Measurements from ENCODE around the gene SRI. TPM values are rescaled to one million over a fixed set of nuclear protein-coding genes. Genes with fewer than 3 reads are reported as not detected.

Gene SRI
- total RNA-seq, 1 donor from 2014 or later: 114 TPM

DNA sequence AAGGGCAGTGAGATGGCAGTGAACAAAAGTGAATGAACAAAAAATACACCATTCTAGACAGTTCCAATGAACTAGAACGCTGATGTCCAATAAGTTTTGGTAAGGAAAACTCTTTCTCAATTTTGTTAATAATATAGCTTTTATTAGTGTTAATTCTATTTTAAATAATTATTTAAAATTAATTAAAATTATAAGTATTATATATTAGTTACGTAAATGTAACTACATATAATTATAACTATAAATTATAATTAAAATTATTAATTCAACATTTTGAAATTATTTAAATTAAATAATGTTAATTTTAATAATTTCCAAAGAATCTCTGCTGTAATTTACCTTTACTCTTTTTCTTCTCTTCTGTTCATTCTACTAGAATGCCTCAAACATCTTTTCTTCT is 5.4 kb downstream of the SRI start:
- DNase-seq (ENCODE audit: low read depth) (no peak), FAIRE-seq (no peak)
- TF ChIP-seq, protein P1, sequence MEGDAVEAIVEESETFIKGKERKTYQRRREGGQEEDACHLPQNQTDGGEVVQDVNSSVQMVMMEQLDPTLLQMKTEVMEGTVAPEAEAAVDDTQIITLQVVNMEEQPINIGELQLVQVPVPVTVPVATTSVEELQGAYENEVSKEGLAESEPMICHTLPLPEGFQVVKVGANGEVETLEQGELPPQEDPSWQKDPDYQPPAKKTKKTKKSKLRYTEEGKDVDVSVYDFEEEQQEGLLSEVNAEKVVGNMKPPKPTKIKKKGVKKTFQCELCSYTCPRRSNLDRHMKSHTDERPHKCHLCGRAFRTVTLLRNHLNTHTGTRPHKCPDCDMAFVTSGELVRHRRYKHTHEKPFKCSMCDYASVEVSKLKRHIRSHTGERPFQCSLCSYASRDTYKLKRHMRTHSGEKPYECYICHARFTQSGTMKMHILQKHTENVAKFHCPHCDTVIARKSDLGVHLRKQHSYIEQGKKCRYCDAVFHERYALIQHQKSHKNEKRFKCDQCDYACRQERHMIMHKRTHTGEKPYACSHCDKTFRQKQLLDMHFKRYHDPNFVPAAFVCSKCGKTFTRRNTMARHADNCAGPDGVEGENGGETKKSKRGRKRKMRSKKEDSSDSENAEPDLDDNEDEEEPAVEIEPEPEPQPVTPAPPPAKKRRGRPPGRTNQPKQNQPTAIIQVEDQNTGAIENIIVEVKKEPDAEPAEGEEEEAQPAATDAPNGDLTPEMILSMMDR (IDR thresholded peaks at IDR 0.05; ENCODE audit: insufficient read depth, low read length, severe bottlenecking): no peak
- Histone ChIP-seq H3K36me3 (ENCODE audit: control insufficient read depth, insufficient read depth, low read length) (peaks cover 11% of the 10 kb centered on the region), H3K4me3 (ENCODE audit: low read depth, low read length) (no peak overlapping the region), H3K27me3 (ENCODE audit: control insufficient read depth, insufficient read depth, low read length) (no peaks in the 10 kb centered on the region)

DNA sequence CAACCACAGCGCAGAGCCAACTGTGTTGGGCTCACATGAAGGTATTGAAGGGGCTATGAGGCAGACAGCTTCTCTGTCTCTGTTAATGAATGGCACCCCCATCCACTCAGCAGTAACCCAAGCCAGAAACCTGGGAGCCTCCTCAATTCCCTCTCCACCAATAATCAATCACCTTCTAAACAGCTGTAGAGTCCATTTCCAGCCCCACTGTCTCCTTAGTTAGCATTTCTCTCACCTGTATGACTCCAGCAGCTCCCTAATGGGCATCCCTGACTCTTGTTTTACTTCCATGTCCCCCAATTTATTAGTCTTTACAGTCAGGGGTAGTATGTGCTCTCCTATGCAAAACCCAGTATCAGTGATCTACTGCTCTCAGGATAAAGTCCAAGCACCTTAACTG is 6.9 kb downstream of the SRI start:
- TF ChIP-seq, protein P1 (IDR thresholded peaks at IDR 0.05; ENCODE audit: insufficient read depth, low read length, severe bottlenecking): no peak
- no peak for DNase-seq (ENCODE audit: low read depth)
- no peak overlapping the region for H3K4me3 ChIP-seq (ENCODE audit: low read depth, low read length)
- peaks cover 19% of the 10 kb centered on the region for H3K36me3 ChIP-seq (ENCODE audit: control insufficient read depth, insufficient read depth, low read length)
- FAIRE-seq: no peak
- H3K27me3 ChIP-seq (ENCODE audit: control insufficient read depth, insufficient read depth, low read length): no peaks in the 10 kb centered on the region

DNA sequence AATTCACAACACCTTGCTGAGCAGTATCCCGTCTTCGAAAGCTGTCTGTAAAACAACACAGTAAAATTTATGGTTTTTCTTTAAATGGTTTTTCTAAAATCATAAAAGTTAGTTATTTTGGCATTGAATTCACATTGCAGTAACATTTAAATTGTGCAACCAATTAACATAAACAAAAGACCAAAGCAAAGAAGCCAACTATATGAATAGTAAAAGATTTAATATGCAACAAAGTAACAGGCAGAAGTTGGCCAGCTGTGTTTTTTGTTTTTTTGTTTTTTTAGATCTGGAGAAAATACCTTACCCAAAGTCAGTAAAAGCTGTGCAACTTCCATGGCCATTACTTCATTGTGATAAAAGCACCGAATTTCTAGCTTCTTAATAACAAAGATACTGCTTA is 11.3 kb downstream of the SRI start:
- FAIRE-seq (no peak), DNase-seq (ENCODE audit: low read depth) (no peak)
- Histone ChIP-seq H3K36me3 (ENCODE audit: control insufficient read depth, insufficient read depth, low read length) (peaks cover 12% of the 10 kb centered on the region), H3K4me3 (ENCODE audit: low read depth, low read length) (no peak overlapping the region), H3K27me3 (ENCODE audit: control insufficient read depth, insufficient read depth, low read length) (no peaks in the 10 kb centered on the region)
- TF ChIP-seq, protein P1 (IDR thresholded peaks at IDR 0.05; ENCODE audit: insufficient read depth, low read length, severe bottlenecking): no peak

DNA sequence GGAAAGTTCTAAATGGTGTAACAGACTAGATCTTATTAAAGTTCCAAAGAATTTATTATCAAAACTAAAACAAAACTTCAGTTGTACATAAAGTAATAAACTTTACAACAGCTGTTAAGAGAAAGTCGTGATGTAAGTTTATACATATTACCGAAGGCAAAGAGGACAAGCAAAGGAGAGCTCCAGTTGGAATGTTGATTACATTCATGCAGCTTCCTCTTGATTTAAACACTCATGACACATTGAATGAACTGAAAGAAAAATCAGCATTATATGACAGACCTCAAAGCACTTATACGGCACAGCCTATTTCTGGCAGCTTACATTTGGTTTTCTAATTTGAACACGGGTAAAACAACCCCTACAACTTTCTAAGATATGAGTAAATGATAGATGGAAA is 13.6 kb downstream of the SRI start:
- FAIRE-seq (no peak), DNase-seq (ENCODE audit: low read depth) (no peak)
- TF ChIP-seq, protein P1 (IDR thresholded peaks at IDR 0.05; ENCODE audit: insufficient read depth, low read length, severe bottlenecking): no peak
- Histone ChIP-seq H3K4me3 (ENCODE audit: low read depth, low read length) (no peak overlapping the region), H3K27me3 (ENCODE audit: control insufficient read depth, insufficient read depth, low read length) (no peaks in the 10 kb centered on the region), H3K36me3 (ENCODE audit: control insufficient read depth, insufficient read depth, low read length) (peaks cover 10% of the 10 kb centered on the region)

DNA sequence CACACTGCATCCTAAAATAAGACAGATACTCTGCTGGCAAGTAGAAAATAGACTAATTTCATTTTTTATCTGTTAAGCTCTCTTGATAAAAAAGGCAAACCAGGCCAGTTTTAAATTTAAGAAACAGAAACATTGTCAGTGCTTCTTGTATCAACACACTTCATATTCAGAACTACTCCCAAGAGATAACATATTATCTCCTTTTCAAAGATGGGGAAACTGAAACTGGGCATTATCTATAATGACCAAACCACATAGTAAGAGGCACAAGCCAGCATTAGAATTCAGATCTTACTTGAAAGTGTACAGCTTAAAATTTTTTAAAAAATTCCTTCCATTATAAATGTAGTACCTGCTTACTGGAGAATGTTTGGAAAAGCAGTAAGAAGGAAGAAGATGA is 14.7 kb downstream of the SRI start:
- FAIRE-seq: no peak
- H3K27me3 ChIP-seq (ENCODE audit: control insufficient read depth, insufficient read depth, low read length): no peaks in the 10 kb centered on the region
- TF ChIP-seq, protein P1 (IDR thresholded peaks at IDR 0.05; ENCODE audit: insufficient read depth, low read length, severe bottlenecking): no peak
- no peak for DNase-seq (ENCODE audit: low read depth)
- H3K36me3 ChIP-seq (ENCODE audit: control insufficient read depth, insufficient read depth, low read length): peaks cover 10% of the 10 kb centered on the region
- H3K4me3 ChIP-seq (ENCODE audit: low read depth, low read length): no peak overlapping the region

DNA sequence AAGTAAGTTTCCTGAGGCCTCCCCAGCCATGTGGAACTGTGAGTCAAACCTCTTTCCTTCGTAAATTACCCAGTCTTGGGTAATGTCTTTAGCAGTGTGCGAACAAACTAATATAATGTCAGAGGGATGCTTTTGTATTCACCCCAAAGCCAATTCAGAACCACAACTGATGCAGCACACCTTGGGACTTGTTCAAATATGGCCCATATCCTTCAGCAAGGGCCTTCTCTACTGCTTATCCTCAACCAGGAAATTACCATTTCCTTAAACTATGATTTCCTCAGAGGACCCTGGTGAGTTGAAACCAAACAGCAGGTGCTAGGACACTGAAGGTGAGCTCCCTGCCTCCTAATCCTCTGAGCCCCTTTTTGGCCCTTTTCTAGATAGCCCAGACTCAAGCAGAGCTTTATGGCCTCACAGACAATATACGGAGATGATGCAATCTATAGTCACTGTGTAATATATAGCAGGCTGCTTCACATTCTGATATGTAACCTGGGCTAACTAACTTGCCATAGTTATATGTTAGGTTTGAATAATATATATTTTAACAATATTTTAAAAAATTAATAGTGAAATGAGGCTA is 15.2 kb downstream of the SRI start:
- TF ChIP-seq, protein P1 (IDR thresholded peaks at IDR 0.05; ENCODE audit: insufficient read depth, low read length, severe bottlenecking): no peak
- Histone ChIP-seq H3K27me3 (ENCODE audit: control insufficient read depth, insufficient read depth, low read length) (no peaks in the 10 kb centered on the region), H3K36me3 (ENCODE audit: control insufficient read depth, insufficient read depth, low read length) (peaks cover 10% of the 10 kb centered on the region), H3K4me3 (ENCODE audit: low read depth, low read length) (no peak overlapping the region)
- FAIRE-seq (no peak), DNase-seq (ENCODE audit: low read depth) (no peak)

Data from bronchial epithelial cell (primary cell).